GM18858 (cell line): ENCODE data around the gene TRIM15.
"Not testable (repeated sequence)": the region's sequence is repeated elsewhere in the genome, so short reads cannot be mapped to it uniquely, and the experiment has no call there.

Experiments used
- ATAC-seq: cut with Tn5 transposase; IDR thresholded peaks from one replicate; pipeline ENCODE4 v1.9.1; 2021; ENCODE audit not compliant: unreplicated experiment

The TRIM15 gene

DNA sequence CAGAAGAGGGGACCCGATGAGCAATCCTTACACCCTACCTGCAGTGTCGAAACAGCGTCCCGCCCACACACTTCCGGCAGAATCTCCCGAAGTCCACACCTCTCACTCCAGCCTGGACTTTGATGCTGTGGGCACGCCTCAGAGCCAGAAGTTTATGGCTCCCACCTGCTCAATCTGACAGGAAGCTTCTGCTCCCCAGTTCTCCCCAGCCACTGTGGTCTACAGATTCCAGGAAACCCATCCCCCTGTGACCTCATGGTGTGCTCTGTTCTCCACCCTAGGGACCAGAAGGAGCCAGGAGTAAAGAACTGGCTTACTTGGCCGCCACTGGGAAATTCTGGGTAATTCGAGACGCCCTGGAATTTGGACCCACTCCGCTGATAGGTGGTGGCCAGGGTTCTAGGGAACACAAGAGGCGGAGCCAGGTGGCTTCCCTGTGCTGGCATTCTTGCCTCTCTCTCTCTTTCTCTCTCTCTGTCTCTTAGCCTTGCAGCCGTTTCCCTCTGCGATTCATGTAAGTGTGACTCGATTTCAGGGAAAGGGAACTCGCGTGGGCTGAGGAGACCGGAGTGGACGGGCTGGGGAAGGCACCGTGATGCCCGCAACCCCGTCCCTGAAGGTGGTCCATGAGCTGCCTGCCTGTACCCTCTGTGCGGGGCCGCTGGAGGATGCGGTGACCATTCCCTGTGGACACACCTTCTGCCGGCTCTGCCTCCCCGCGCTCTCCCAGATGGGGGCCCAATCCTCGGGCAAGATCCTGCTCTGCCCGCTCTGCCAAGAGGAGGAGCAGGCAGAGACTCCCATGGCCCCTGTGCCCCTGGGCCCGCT, at the start of gene TRIM15:
TRIM15 (plus strand) TSS at position 457 of the 828 bp plus-strand sequence; CDS start at position 596, 139 bp downstream.
- ATAC-seq = no peak

DNA sequence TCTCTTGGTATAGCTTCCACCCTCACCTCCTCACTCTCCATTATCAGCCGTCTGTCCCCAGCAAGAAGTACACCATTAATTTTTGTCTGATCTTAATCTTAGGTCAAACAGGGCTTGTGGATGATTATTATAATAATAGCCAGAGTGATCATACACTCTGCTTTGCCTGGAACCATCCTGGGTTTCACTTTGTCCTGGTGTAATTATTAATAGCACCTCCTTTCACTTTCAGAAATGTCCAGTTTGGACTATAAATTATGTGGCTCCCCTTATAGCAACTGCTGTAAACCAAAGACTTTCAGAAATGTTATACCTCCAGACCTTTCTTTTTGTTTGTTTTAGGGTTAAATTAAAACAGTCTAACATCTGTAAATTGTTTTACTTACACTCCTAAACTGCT, 49.5 kb upstream of the TRIM15 start:
- no peak for ATAC-seq

DNA sequence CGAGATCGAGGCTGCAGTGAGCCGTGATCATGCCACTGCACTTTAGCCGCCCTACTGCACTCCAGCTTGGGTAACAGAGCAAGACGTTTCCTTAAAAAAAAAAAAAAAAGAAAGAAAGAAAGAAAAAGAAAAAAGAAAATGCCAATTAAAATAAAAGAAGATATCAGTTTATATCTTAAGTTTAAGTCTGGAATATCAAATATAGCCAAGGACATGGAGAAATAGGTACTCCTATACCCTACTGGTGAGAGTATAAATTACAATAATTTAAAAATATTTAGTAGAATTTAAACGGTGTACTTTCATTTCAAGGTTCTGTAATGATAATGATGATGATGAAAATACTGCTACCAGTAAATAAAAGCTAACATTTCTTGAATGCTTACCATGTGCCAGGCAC, 46.6 kb upstream of the TRIM15 start:
- no peak for ATAC-seq

DNA sequence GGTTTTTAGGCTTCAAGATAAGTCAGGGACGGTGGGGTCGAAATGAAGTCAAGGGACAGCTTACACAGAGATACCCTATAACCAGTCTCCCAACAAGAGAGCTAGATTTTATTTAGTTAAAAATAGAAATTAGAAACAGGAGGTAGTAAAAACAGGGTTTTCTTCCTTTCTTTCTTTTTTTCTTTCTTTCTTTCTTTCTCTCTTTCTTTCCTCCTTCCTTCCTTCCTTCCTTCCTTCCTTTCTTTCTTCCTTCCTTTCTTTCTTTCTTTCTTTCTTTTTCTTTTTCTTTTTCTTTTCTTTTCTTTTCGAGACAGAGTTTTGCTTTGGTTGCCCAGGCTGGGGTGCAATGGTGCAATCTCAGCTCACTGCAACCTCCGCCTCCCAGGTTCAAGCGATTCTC, 44.7 kb upstream of the TRIM15 start:
- not testable (repeated sequence) for ATAC-seq

DNA sequence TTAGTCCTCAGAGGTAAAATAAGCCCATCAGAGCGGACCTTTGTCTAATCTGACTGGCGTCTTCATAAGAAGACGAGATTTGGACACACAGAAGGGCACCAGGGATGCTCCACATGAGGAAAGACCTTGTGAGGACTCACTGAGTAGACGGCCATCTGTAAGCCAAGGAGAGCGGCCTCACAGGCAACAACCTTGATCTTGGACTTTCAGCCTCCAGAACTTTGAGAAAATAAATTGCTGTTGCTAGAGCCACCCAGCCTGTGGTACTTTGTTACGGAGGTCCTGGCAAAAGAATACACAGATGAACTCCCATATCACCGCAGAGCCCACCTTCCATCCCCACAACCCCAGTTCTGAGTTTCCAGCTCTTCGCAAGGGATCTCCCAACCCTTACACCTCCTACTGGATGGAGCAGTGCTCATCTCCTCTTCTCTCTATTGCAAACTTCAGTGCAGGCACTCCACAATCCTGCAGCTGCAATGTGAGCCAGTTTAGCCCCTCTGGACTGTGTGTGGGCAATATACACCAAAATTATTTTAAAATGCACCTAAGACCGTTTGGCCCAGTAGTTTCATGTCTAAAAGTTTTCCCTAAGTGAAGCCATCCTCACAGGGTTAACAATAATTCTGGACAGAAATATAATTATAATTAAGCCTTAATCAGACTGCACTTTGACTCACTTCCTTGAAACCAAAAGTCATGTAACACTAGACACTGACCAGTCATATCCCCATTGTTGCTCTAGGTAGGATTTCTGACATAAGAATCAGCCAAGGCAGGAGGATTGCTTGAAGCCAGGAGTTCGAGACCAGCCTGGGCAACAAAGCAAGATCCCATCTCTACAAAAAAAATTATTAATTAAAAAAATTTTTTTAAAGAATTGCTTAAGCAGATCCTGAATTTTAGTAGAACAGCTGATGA, 41.6 kb upstream of the TRIM15 start:
- no peak for ATAC-seq

DNA sequence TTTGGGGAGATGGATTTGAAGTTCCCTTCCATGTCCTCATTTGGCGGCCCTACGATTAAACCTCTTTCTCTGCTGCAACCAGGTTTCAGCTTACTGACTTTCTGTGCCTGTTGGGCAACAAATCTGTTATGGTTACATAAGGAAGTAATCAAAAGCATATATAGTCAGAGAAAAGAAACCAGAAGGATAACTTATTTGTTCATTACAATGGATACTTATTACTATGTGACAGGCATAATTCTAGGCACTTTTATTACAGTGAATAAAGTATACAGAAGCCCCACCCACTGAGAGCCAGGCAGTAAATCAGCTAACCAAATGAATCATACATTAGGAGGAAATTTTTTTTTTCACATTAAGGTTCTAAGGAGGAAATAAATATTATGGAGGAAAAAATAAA, 40.8 kb upstream of the TRIM15 start:
- ATAC-seq = no peak

DNA sequence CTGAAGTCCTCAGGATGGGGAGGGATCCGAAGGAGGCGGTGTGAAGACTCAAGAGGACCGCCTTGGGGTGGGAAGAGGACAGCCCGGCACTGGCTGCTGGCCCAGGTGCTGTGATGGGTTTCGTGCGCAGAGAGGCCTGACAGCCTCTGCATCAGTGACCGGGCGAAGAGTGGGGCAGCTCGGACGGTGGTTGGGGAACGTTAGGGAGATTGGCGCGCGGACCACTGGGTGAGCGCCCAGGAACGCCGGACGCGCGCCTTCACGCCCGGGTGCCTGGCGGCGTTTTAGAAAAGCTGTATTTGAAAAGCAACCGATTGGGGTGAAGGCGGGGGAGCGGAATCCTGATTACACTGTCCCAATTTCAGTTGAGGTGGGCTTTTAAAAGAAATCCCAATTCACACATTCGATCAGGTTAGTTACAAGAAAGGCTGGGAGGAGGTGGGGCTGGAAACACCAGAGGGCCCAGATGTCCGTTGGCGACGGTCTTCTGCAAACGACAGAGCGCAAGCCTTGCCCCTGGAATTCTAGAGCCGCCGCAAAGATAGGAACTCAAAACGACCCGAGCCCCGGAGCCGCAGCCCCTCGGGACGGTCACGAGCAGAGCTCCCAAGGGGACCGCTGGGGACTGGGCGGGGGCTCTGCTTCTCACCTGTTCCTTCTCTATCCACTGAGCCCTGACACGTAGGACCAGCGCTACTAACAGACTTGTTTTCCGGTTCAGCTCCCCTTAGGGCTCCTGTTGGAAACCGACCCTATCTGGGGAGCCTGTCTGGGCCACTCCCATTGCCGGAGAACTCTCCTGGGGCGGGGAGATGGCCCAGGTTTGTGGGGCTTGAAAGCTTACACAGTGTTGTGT, 35.9 kb upstream of the TRIM15 start:
- no peak for ATAC-seq

DNA sequence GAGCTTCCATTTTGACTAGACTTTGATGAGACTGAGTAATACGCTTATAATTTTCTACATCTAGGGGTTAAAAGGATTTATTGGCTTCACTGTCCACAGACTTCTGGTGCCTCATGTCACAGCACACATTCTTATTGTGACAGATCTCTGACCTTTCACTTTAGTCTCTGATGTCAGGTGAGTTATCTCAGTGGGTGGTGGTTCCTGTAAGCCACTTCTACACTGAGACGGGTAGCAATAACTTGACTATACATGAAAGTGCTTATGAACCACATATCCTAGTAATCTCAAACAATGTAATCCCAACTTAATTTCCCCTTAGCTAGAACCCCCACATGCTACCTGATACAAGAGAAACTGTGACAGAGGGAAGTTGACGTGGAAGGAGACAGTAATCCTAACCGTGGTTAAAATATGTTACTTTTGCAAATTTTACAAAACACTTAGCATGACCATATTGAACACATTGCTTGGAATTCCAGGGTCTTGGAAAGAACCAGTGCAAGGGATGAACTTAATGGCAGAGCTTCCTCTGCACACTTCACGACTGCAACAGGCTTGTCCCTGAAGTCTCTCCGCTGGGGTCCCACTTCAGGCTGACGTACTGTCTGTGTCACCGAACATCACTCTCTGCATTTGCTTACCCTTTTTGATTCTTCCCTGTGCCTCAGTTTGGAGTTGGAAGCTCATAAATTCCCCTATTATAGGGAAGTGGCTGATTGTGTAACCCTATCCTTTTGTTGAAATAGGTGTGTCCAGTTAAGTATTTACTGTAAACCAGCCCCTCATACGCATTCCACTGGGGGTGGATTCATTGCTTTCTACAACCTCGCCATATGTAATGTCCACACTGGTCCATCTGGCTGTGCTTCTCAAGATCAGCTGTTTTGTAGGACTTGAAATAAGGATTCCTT, 33.8 kb upstream of the TRIM15 start:
- ATAC-seq = no peak

DNA sequence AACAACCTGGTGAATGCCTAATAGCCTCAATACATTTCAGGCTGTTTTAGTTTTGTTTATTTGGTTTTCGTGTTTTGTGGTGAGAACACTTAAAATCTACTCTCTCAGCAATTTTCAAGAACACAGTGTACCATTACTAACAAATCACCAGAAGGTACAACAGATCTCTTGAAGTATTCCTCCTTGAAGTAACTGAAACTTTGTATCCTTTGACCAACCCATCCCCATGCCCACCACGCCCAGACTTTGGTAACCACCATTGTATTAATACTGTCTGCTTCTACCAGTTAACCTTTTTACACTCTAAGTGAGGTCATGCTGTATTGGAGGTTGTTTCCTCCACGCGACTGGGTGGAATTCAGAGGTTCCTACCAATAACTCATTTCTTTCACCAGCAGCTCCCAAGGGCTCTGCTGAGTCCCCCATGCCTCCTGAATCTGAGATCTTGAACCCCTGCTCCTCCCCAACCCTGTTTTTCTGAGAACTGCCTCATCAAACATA, 33.1 kb upstream of the TRIM15 start:
- no peak for ATAC-seq

DNA sequence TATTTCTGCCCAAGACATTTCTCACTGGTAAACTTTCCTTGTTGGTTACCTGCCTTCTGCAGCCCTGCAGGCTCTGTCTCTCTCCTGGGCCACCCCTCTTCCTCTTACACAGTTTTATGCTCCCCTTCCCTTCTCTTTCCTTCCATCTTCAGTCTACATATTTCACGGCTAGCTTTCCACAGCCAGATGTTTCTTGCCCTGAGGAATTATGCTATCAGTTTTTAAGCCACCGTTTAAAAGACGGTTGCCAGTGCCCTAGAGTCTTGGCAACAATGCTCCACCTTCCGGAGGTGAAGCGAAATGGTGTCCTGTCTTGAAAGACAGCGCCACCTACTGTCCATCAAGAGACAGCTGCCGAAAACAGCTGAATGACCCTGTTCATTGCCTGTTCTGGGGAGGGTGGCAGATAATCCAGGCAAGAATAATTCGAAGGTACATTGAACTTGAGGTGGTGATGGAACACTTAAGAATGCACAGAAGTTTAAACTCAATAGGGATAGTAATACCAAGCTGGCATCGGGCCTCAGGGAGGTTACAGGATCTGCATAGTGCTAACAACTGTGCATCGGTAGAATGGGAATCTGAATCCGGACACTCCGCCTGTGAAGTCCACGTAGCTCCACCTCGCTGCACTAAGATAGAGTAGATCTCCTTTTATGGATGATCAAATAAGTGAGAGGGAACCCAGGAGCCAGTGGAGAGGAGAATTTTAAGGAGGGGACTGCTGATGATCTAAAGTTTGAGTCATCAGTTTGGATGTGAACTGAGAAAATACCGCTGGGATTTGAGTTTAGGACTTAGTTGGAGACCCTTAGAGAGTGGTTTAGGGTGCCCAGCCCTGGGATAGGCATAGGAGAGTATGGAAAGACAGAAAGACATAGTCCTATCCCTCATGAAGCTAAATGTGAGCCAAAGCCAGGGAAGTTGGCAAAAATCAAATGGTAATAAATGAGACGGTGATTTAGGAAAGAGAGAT, 32.2 kb upstream of the TRIM15 start:
- no peak for ATAC-seq

DNA sequence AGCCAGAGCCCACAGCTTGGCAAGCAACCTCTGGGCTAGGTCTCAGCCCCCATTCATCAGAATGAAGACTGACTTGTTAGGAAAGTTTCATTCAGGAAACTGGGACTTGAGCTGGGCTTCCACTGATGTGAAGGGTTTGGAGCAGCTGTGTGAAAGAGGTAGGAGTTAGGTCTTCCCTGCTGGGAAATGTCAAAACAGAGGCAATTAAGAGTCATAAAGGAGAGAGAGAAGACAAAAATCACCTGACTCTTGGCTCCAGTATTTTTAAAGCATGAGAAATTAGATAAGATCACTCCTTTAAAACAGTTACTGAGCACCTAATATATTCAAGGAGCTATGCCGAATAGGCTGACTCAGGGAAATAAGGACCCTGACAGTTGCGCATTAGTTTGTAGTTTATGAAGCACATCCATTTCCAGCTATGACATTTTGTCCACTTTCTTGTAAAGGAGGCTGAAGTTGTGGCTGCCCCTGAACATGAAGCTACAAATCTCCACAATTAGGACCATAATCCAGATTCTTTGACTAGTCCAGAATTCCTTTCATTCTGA, 31.3 kb upstream of the TRIM15 start:
- ATAC-seq = no peak

DNA sequence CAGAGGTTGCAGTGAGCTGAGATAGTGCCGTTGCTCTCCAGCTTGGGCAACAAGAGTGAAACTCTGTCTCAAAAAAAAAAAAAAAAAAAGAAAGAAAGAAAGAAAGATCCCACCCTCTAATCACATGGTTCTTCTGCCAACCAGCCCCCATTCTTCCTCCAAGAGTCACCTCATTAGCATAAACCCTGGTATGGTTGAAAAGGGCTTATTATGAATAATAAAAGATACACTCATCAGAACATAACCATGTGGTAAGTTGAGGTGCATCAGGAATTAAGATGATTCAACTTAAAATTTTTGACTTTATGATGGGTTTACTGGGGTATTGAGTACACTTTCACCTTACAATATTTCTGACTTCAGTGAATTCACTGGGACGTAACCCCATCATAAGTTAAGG, 28.2 kb upstream of the TRIM15 start:
- ATAC-seq = no peak

DNA sequence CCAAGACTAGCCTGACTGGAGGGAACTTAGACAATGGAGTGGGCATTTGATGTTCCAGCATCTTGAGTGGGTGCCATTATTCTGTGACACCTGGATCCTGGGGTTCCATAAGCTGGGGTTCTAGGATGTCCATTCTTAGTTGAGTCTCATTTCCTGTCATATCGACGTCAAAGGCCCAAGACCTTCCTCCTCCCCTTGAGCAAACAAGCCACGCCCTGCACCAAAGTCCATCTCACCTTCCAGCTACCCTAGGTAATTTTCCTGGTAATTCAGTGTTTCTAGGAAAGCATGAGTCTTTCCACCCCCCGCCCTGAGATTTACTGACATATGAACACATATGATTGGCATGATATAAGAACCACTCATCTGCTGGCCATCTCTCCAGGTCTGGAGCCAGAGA, 27.6 kb upstream of the TRIM15 start, which contains the start of gene TRIM40:
TRIM40 (plus strand) TSS at position 384 of the 400 bp plus-strand sequence. CDS start 897 bp downstream, outside the sequence.
- no peak for ATAC-seq

DNA sequence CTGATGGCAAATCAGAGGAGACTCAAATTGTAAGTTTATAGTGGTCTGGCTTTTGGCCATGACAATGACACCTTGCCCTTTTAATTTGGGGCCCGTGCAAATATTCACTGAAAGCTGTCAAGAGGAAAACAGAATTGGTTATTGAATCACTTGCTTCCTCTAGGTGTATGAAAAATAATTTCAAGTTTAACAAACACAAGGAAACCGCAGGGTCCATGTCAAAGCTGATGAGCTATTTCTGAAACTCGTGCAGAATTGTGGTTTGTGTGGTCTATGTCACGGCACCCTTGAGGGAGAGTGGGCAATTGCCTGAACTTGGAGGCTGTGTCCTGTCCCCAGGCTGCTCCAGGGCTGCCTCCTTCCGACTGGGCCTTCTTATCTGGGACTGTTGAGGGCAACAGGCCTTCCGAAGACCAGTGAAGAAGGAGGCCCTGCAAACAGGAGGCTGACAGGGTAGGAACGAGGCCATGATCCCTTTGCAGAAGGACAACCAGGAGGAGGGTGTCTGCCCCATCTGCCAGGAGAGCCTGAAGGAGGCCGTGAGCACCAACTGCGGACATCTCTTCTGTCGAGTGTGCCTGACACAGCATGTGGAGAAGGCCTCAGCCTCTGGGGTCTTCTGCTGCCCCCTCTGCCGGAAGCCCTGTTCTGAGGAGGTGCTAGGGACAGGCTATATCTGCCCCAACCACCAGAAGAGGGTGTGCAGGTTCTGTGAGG, 26.6 kb upstream of the TRIM15 start:
- no peak for ATAC-seq

DNA sequence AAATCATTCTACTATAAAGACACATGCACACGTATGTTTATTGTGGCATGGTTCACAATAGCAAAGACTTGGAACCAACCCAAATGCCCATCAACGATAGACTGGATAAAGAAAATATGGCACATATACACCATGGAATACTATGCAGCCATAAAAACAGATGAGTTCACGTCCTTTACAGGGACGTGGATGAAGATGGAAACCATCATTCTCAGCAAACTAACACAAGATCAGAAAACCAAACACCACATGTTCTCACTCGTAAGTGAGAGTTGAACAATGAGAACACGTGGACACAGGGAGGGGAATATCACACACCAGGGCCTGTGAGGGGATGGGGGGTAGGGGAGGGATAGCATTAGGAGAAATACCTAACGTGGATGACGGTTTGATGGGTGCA, 23.1 kb upstream of the TRIM15 start:
- not testable (repeated sequence) for ATAC-seq

DNA sequence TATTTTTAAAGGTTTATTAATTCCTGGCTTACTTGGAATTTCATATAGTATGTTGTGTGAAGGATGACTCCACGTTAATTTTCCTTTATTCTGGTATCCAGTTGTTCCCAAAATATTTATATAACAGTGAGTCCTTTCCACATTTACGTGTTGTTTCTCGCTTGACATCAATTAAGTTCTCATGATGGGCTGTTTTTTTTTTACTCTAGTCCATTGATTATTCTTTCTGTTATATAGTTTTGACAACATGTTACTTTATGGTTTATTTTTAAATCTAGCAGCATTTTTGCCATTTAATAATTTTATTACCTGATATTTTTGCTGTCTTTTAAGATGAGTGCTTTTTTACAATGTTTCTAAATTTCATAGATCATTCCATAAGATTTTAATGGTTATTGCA, 20.7 kb upstream of the TRIM15 start:
- no peak for ATAC-seq

DNA sequence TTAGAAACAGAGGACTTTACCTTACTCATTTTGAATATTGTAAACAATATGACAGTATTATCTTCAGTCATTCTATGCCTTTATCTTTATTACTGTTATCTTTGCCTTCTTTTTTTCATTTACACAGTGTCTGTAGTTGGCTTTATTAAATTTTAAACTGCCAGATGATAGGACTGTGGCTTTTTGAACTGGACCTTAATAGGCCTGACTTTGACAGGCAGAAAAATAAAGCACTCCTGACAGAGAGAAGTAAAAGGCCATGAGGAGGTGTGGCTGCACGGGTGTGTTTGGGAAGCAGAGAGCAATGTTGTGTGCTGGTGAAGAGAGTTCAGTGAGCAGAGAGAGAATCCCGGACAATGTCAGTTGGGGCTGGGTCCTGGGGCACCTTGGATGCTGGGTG, 19.6 kb upstream of the TRIM15 start:
- no peak for ATAC-seq

DNA sequence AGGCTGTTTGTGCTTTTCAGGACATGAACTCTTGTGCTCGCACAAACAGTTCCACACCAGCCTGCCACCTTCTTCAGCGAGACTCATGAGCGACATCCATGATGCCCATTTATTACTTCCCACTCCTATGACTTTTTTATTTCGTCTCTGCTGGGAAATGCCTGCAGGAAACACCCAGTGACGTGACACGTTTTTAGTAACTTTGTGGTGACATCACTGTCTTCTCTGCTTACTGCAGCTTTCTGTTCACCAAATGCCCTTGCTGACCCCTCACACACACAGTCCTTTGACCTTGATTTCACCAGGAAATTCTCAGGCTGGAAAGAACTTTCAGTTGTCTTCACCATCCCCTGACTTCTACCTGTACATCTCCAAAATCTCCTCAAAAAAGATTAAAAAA, 18.5 kb upstream of the TRIM15 start:
- no peak for ATAC-seq
